Stimulated activated CD8-positive, alpha-beta memory T cell treated with anti-CD3 and anti-CD28 coated beads, Interleukin-7, amount 100 ng/mL, for 48 hours (primary cell): ENCODE results near the gene BAIAP2.
A peak's percentile ranks its signal among the peaks of the same experiment; 100 is the strongest.
"Not testable (repeated sequence)": the region's sequence is repeated elsewhere in the genome, so short reads cannot be mapped to it uniquely, and the experiment has no call there.

ENCODE experiments used
- DNase-seq, 2 donors: peaks; one replicate each; pipeline ENCODE4 v3.0.0-alpha.2; 2020; ENCODE audit warnings: low read depth in 1 of 2; ENCODE audit errors: extremely low read depth in 1 of 2

BAIAP2 gene

GRCh38 chr17:81135505-81136278 lies 100.7 kb downstream of the BAIAP2 start:
- DNase-seq = no peak

- DNase-seq = no peak
Observed at GRCh38 chr17:81136366-81136765, 101.4 kb downstream of the BAIAP2 start.

- DNase-seq = no peak
Observed at GRCh38 chr17:81137248-81137647, 102.3 kb downstream of the BAIAP2 start.

GRCh38 chr17:81138083-81138482 lies 103.1 kb downstream of the BAIAP2 start:
- DNase-seq = no peak

- DNase-seq = no peak
Observed at GRCh38 chr17:81138500-81138899, 103.5 kb downstream of the BAIAP2 start.

GRCh38 chr17:81139428-81139827 lies 104.5 kb downstream of the BAIAP2 start:
- DNase-seq = no peak

GRCh38 chr17:81140018-81140417 lies 105.1 kb downstream of the BAIAP2 start:
- DNase-seq = no peak

- no peak for DNase-seq
Observed at GRCh38 chr17:81140695-81141094, 105.7 kb downstream of the BAIAP2 start.

GRCh38 chr17:81142301-81143199 lies 107.6 kb downstream of the BAIAP2 start:
- peak in 1 of 2 donors; percentile 18 for DNase-seq

GRCh38 chr17:81143200-81143527 lies 108.2 kb downstream of the BAIAP2 start:
- DNase-seq = no peak

- no peak for DNase-seq
Observed at GRCh38 chr17:81143717-81144422, 108.9 kb downstream of the BAIAP2 start.

GRCh38 chr17:81144423-81144781 lies 109.5 kb downstream of the BAIAP2 start:
- no peak for DNase-seq

GRCh38 chr17:81146208-81146607 lies 111.3 kb downstream of the BAIAP2 start:
- not testable (repeated sequence) for DNase-seq

- no peak for DNase-seq
Observed at GRCh38 chr17:81147701-81148100, 112.8 kb downstream of the BAIAP2 start.

GRCh38 chr17:81148571-81148970 lies 113.6 kb downstream of the BAIAP2 start:
- DNase-seq = no peak

- no peak for DNase-seq
Observed at GRCh38 chr17:81148986-81149533, 114.1 kb downstream of the BAIAP2 start.

- no peak for DNase-seq
Observed at GRCh38 chr17:81150377-81151077, 115.6 kb downstream of the BAIAP2 start.

- DNase-seq = no peak
Observed at GRCh38 chr17:81151278-81151677, 116.3 kb downstream of the BAIAP2 start.

- DNase-seq = no peak
Observed at GRCh38 chr17:81152288-81152828, 117.4 kb downstream of the BAIAP2 start.

GRCh38 chr17:81153340-81153803 lies 118.4 kb downstream of the BAIAP2 start:
- DNase-seq = no peak
